HG03108 (cell line): ENCODE results near the gene GATA1.
A peak's percentile ranks its signal among the peaks of the same experiment; 100 is the strongest.

ENCODE experiments used
- ATAC-seq: cut with Tn5 transposase; IDR thresholded peaks from one replicate; pipeline ENCODE4 v1.9.1; 2021; ENCODE audit warnings: moderate library complexity; ENCODE audit not compliant: unreplicated experiment

GATA1 gene

GRCh38 chrX:48786341-48786800 is at the start of gene GATA1:
GATA1 (plus strand) TSS chrX:48786590; CDS start chrX:48791110, 4,520 bp downstream.
- no peak for ATAC-seq

GRCh38 chrX:48736878-48737212 is 49.5 kb upstream of the GATA1 start:
- no peak for ATAC-seq

- peak; percentile 98 for ATAC-seq
These were observed 49.0 kb upstream of the GATA1 start for GRCh38 chrX:48737213-48737938.

GRCh38 chrX:48737940-48738339 is 48.5 kb upstream of the GATA1 start:
- ATAC-seq = no peak

GRCh38 chrX:48741834-48742233 is 44.6 kb upstream of the GATA1 start:
- no peak for ATAC-seq

- ATAC-seq = no peak
These were observed 41.2 kb upstream of the GATA1 start for GRCh38 chrX:48745222-48745621.

- no peak for ATAC-seq
These were observed 38.9 kb upstream of the GATA1 start for GRCh38 chrX:48747415-48748016.

GRCh38 chrX:48749182-48749581 is 37.2 kb upstream of the GATA1 start:
- no peak for ATAC-seq

- ATAC-seq = no peak
These were observed 35.0 kb upstream of the GATA1 start for GRCh38 chrX:48751343-48751742.

GRCh38 chrX:48752498-48752897 is 33.9 kb upstream of the GATA1 start:
- no peak for ATAC-seq

- no peak for ATAC-seq
These were observed 32.6 kb upstream of the GATA1 start for GRCh38 chrX:48753708-48754228.

GRCh38 chrX:48754238-48754637 is 32.2 kb upstream of the GATA1 start:
- ATAC-seq = no peak

GRCh38 chrX:48761674-48762471 is 24.5 kb upstream of the GATA1 start, which contains the start of gene GLOD5:
GLOD5 (plus strand) TSS chrX:48761747; CDS start chrX:48761791, 44 bp downstream.
- peak; percentile 54 for ATAC-seq

GRCh38 chrX:48769230-48769629 is 17.2 kb upstream of the GATA1 start:
- no peak for ATAC-seq

- no peak for ATAC-seq
These were observed 16.1 kb upstream of the GATA1 start for GRCh38 chrX:48770296-48770695.

- ATAC-seq = no peak
These were observed 13.8 kb upstream of the GATA1 start for GRCh38 chrX:48772602-48773001.

GRCh38 chrX:48776818-48777439 is 9.5 kb upstream of the GATA1 start:
- ATAC-seq = no peak

- ATAC-seq = no peak
These were observed 7.0 kb upstream of the GATA1 start for GRCh38 chrX:48779399-48779798.

GRCh38 chrX:48781705-48782104 is 4.7 kb upstream of the GATA1 start:
- no peak for ATAC-seq

- ATAC-seq = no peak
These were observed 4.2 kb upstream of the GATA1 start for GRCh38 chrX:48782216-48782615.

- ATAC-seq = no peak
These were observed 3.6 kb upstream of the GATA1 start for GRCh38 chrX:48782795-48783194.
